ENCODE data around the gene PTPRQ. TPM values are rescaled to one million over a fixed set of nuclear protein-coding genes. Genes with fewer than 3 reads are reported as not detected.

PTPRQ gene
- total RNA-seq, 2 experiments from 2014 or later: not detected

DNA sequence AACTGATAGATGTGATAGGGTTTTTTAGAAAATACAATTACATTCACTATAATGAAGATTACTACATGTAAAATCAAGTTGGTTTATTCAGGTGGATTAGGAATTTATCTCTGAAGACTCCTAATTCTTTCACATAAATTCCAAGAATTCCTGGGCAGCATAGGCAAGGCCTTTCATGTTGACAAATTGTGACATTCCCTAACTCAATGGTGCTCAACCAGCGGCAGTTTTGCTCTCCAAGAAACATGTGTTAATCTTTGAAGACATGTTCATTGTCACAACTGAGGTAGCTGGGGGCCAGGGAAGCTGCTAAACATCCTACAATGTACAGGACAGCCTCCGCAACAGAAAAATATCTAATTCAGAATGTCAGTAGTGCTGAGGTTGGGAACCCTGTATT is 46.3 kb downstream of the PTPRQ start:
- Mint-ChIP-seq H3K36me3 (no peaks in the 10 kb centered on the region), H3K4me1 (no peaks in the 10 kb centered on the region), H3K9me3 (peaks cover 2% of the 10 kb centered on the region), H3K4me3 (no peak overlapping the region), H3K27me3 (no peaks in the 10 kb centered on the region), H3K27ac (no peak overlapping the region)
- ATAC-seq (ENCODE audit: low read depth): no peak
- POLR2A ChIA-PET: no interaction called here
- no peak for DNase-seq

GRCh38 chr12:80491166-80491565 is 47.1 kb downstream of the PTPRQ start:
- Mint-ChIP-seq H3K4me1 (no peaks in the 10 kb centered on the region), H3K36me3 (no peaks in the 10 kb centered on the region), H3K27ac (no peak overlapping the region), H3K9me3 (peaks cover 2% of the 10 kb centered on the region), H3K27me3 (no peaks in the 10 kb centered on the region), H3K4me3 (no peak overlapping the region)
- no peak for ATAC-seq (ENCODE audit: low read depth)
- no peak for DNase-seq
- POLR2A ChIA-PET: no interaction called here

DNA sequence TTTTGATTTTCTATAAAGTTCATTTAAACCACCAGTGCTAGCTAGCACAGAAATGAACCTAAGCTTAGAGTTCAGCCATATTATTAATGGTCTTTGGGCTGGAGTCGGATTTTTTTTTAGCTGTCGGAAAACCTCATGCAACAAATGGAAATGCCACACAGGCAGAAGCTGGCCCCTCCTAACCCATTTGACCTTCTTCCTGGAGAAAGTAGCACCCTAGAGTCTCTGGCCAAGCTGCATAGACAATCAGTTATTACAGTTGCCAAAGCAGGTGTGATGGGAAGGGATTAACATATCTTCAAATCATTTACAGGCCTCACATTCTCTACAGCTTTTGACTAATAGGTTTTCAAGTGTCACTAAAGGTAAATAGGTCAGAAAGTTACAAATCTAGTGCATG is 49.4 kb downstream of the PTPRQ start:
- DNase-seq: no peak
- Mint-ChIP-seq H3K9me3 (no peaks in the 10 kb centered on the region), H3K4me1 (no peaks in the 10 kb centered on the region), H3K4me3 (no peak overlapping the region), H3K27me3 (no peaks in the 10 kb centered on the region), H3K27ac (no peak overlapping the region), H3K36me3 (no peaks in the 10 kb centered on the region)
- POLR2A ChIA-PET: no interaction called here
- no peak for ATAC-seq (ENCODE audit: low read depth)

DNA sequence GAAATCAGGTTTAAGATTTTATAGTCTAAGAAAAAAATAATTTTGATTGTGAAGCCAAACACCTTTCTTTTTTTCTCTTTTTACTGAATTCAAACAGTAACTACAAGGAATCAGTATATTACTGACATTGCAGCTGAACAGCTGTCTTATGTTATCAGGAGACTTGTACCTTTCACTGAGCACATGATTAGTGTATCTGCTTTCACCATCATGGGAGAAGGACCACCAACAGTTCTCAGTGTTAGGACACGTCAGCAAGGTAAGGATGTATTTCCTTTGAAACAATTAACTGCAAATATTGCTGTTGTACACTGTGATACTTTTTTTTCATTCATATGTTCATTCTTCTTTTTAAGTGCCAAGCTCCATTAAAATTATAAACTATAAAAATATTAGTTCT is 50.8 kb downstream of the PTPRQ start:
- POLR2A ChIA-PET: no interaction called here
- Mint-ChIP-seq H3K4me3 (no peak overlapping the region), H3K27me3 (no peaks in the 10 kb centered on the region), H3K36me3 (no peaks in the 10 kb centered on the region), H3K4me1 (no peaks in the 10 kb centered on the region), H3K27ac (no peak overlapping the region), H3K9me3 (no peaks in the 10 kb centered on the region)
- ATAC-seq (ENCODE audit: low read depth) (no peak), DNase-seq (no peak)

GRCh38 chr12:80498059-80498728 is 54.2 kb downstream of the PTPRQ start:
- no peak overlapping the region for H3K4me3 Mint-ChIP-seq
- ATAC-seq (ENCODE audit: low read depth): no peak
- no peaks in the 10 kb centered on the region for H3K27me3 Mint-ChIP-seq
- no peak overlapping the region for H3K27ac Mint-ChIP-seq
- DNase-seq: no peak
- POLR2A ChIA-PET: no interaction called here
- no peaks in the 10 kb centered on the region for H3K36me3 Mint-ChIP-seq
- H3K9me3 Mint-ChIP-seq: no peaks in the 10 kb centered on the region
- no peaks in the 10 kb centered on the region for H3K4me1 Mint-ChIP-seq

GRCh38 chr12:80504389-80505163 is 60.5 kb downstream of the PTPRQ start:
- H3K27ac Mint-ChIP-seq: no peak overlapping the region
- H3K4me3 Mint-ChIP-seq: no peak overlapping the region
- DNase-seq: no peak

GRCh38 chr12:80509781-80510556 is 65.9 kb downstream of the PTPRQ start:
- POLR2A ChIA-PET: no interaction called here
- Mint-ChIP-seq H3K4me1 (no peaks in the 10 kb centered on the region), H3K4me3 (no peak overlapping the region), H3K27ac (no peak overlapping the region), H3K36me3 (no peaks in the 10 kb centered on the region), H3K27me3 (peaks cover 4% of the 10 kb centered on the region), H3K9me3 (no peaks in the 10 kb centered on the region)
- no peak for ATAC-seq (ENCODE audit: low read depth)
- DNase-seq: no peak

More at GRCh38 chr12:80504389-80505163, 60.5 kb downstream of the PTPRQ start:
- ATAC-seq (ENCODE audit: low read depth): no peak
- POLR2A ChIA-PET: no interaction called here
- Mint-ChIP-seq H3K9me3 (no peaks in the 10 kb centered on the region), H3K27me3 (no peaks in the 10 kb centered on the region), H3K36me3 (no peaks in the 10 kb centered on the region), H3K4me1 (no peaks in the 10 kb centered on the region)

- H3K4me3 Mint-ChIP-seq: no peak overlapping the region
- no peaks in the 10 kb centered on the region for H3K36me3 Mint-ChIP-seq
- ATAC-seq (ENCODE audit: low read depth) (no peak), DNase-seq (no peak)
- peaks cover 3% of the 10 kb centered on the region for H3K9me3 Mint-ChIP-seq
- H3K4me1 Mint-ChIP-seq: no peaks in the 10 kb centered on the region
- H3K27ac Mint-ChIP-seq: no peak overlapping the region
- POLR2A ChIA-PET: no interaction called here
- peaks cover 4% of the 10 kb centered on the region for H3K27me3 Mint-ChIP-seq
These were observed 68.7 kb downstream of the PTPRQ start for GRCh38 chr12:80512781-80513180.

GRCh38 chr12:80513211-80513610 is 69.2 kb downstream of the PTPRQ start:
- ATAC-seq (ENCODE audit: low read depth) (no peak), DNase-seq (no peak)
- POLR2A ChIA-PET: no interaction called here
- H3K9me3 Mint-ChIP-seq: peaks cover 4% of the 10 kb centered on the region
- H3K27ac Mint-ChIP-seq: no peak overlapping the region
- H3K4me3 Mint-ChIP-seq: no peak overlapping the region
- no peaks in the 10 kb centered on the region for H3K4me1 Mint-ChIP-seq
- H3K36me3 Mint-ChIP-seq: no peaks in the 10 kb centered on the region
- H3K27me3 Mint-ChIP-seq: peaks cover 4% of the 10 kb centered on the region

- no peak overlapping the region for H3K4me3 Mint-ChIP-seq
- no peak for ATAC-seq (ENCODE audit: low read depth)
- no peak overlapping the region for H3K27ac Mint-ChIP-seq
- DNase-seq: no peak
- H3K9me3 Mint-ChIP-seq: peaks cover 4% of the 10 kb centered on the region
- POLR2A ChIA-PET: no interaction called here
- H3K27me3 Mint-ChIP-seq: peaks cover 1% of the 10 kb centered on the region
- no peaks in the 10 kb centered on the region for H3K4me1 Mint-ChIP-seq
- H3K36me3 Mint-ChIP-seq: no peaks in the 10 kb centered on the region
These were observed 73.6 kb downstream of the PTPRQ start for GRCh38 chr12:80517655-80518054.

- no peak for DNase-seq
- ATAC-seq (ENCODE audit: low read depth): no peak
- Mint-ChIP-seq H3K9me3 (no peaks in the 10 kb centered on the region), H3K4me1 (no peaks in the 10 kb centered on the region), H3K4me3 (no peak overlapping the region), H3K36me3 (no peaks in the 10 kb centered on the region), H3K27me3 (no peaks in the 10 kb centered on the region), H3K27ac (no peak overlapping the region)
- POLR2A ChIA-PET: no interaction called here
These were observed 87.6 kb downstream of the PTPRQ start for GRCh38 chr12:80531646-80532045.

- no peak for ATAC-seq (ENCODE audit: low read depth)
- DNase-seq: no peak
- POLR2A ChIA-PET: no interaction called here
- no peak overlapping the region for H3K4me3 Mint-ChIP-seq
- H3K4me1 Mint-ChIP-seq: no peaks in the 10 kb centered on the region
- H3K36me3 Mint-ChIP-seq: no peaks in the 10 kb centered on the region
- no peaks in the 10 kb centered on the region for H3K9me3 Mint-ChIP-seq
- no peak overlapping the region for H3K27ac Mint-ChIP-seq
- no peaks in the 10 kb centered on the region for H3K27me3 Mint-ChIP-seq
These were observed 95.0 kb downstream of the PTPRQ start for GRCh38 chr12:80539029-80539428.

DNA sequence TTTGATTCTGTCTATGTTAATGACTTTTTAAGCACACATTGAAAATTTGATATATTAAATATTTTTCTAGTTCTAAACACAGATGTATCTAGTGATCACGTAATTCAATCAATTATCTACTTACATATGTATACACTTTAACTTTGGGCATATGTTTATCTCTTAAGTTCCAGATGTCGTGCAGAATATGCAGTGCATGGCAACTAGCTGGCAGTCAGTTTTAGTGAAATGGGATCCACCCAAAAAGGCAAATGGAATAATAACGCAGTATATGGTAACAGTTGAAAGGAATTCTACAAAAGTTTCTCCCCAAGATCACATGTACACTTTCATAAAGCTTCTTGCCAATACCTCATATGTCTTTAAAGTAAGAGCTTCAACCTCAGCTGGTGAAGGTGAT is 105.3 kb downstream of the PTPRQ start:
- Mint-ChIP-seq H3K36me3 (no peaks in the 10 kb centered on the region), H3K27me3 (no peaks in the 10 kb centered on the region), H3K4me3 (no peak overlapping the region), H3K9me3 (no peaks in the 10 kb centered on the region), H3K4me1 (no peaks in the 10 kb centered on the region), H3K27ac (no peak overlapping the region)
- DNase-seq: no peak
- no peak for ATAC-seq (ENCODE audit: low read depth)
- POLR2A ChIA-PET: no interaction called here

DNA sequence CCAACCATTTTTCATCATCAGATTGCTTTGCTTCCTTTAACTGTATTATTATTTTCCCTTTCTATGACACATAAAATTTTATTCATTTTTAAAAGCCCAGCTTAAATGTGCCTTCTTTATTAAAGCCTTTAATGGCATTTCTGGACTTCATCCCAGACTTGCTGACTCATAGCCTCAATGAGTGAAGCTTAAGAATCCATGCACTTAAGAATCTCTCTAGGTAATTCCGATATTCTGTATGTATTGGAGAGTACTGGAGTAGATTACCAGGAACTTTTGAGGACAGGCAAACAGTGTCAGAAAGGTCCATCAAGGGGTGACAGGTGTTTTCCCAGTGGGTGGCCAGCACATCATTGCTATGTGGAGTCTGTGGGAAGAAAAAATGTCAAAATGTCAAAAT is 107.9 kb downstream of the PTPRQ start:
- no peak for DNase-seq
- no peaks in the 10 kb centered on the region for H3K4me1 Mint-ChIP-seq
- no peak overlapping the region for H3K27ac Mint-ChIP-seq
- H3K36me3 Mint-ChIP-seq: no peaks in the 10 kb centered on the region
- no peak overlapping the region for H3K4me3 Mint-ChIP-seq
- ATAC-seq (ENCODE audit: low read depth): no peak
- H3K27me3 Mint-ChIP-seq: no peaks in the 10 kb centered on the region
- POLR2A ChIA-PET: no interaction called here
- no peaks in the 10 kb centered on the region for H3K9me3 Mint-ChIP-seq

Data from activated naive CD8-positive, alpha-beta T cell treated with anti-CD3 and anti-CD28 coated beads, Interleukin-2, amount 10 ng/mL, durations not matched to agents 7 days and 5 days (primary cell).